ENCODE measurements around the gene DNMT1. TPM values are rescaled to one million over a fixed set of nuclear protein-coding genes. Genes with fewer than 3 reads are reported as not detected.

The DNMT1 gene
- polyA plus RNA-seq, 1 donor (not counting 4 experiments of a cell fraction or from before 2014, with no cell fraction given): 52.0 TPM

DNA sequence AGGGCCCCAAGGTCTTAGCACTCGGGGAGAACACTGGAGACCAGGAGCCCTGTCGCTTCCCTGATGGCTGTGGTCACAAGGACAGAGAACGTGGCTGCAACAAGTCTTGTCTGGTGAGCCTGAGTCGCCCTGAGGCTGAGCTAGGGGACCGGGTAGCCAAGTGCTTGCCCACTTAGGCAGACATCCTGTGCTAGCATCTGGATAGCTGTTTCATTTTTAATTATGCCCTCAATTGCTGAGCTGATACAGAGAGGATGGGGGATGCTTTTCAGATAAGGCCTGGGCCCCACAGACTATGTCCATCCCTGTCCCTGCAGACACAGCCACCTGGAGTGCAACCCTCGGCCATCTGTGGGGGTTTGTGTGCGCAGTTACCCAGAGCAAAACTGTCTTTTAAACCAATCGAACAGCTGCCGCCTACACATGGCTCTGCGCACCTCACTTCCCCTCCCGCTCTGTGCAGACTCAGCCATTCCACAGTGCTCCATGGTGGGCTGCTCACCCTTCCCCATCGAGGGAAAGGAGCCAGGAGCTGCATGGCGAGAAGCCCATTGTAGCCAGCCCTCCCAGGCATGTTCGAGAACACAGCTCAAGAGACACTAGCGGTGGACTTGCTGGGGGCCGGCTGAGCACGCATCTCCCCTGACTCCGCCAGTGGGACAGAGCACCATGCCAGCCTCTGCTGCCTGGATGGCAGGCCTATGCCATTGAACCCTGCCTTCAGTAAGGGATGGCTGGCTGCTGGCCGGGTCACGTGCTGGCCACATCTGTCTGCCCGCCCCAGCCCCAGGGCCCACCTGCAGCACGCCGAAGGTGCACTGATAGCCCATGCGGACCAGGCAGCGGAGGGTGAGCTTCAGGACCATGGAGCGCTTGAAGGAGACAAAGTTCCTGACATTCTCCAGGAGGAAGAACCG is 55.6 kb downstream of the DNMT1 start:
- H3K36me3 ChIP-seq (ENCODE audit: control insufficient read depth in 2 of 2, extremely low read depth in 1 of 2, insufficient read depth in 2 of 2, low read length in 2 of 2): peaks cover 49 to 57% of the 10 kb centered on the region in 2 experiments
- H4K20me1 ChIP-seq (ENCODE audit: control insufficient read depth, extremely low read depth, insufficient read depth, low read length): no peaks in the 10 kb centered on the region
- no peaks in the 10 kb centered on the region for H3K9me1 ChIP-seq (ENCODE audit: control insufficient read depth, extremely low read depth, insufficient read depth, low read length)
- H3K27ac ChIP-seq (ENCODE audit: control insufficient read depth, insufficient read depth, low read length): no peak overlapping the region
- H3K4me2 ChIP-seq (ENCODE audit: control insufficient read depth, extremely low read depth, insufficient read depth, low read depth, low read length): no peak overlapping the region
- no peaks in the 10 kb centered on the region for H3K4me1 ChIP-seq (ENCODE audit: control insufficient read depth, extremely low read depth, insufficient read depth, low read length)
- no peaks in the 10 kb centered on the region for H3K79me2 ChIP-seq (ENCODE audit: control insufficient read depth, insufficient read depth, low read length)
- FAIRE-seq (no peak), DNase-seq (ENCODE audit: low read depth, low spot score) (no peak)
- no peak for TF ChIP-seq CTCF (optimal IDR thresholded peaks at IDR 0.05 in 1 of 3, IDR thresholded peaks at IDR 0.05 in 1 of 3, conservative IDR thresholded peaks at IDR 0.05 in 1 of 3; ENCODE audit: extremely low read depth in 1 of 3, insufficient read depth in 2 of 3, low read length in 3 of 3)
- no peak for TF ChIP-seq EZH2 (IDR thresholded peaks at IDR 0.05; ENCODE audit: low read length)
- H2AFZ ChIP-seq (ENCODE audit: control insufficient read depth, low read length): no peak overlapping the region
- no peak overlapping the region for H3K9ac ChIP-seq (ENCODE audit: control insufficient read depth, extremely low read depth, insufficient read depth, low read length)
- no peak overlapping the region for H3K4me3 ChIP-seq (ENCODE audit: control insufficient read depth in 2 of 3, extremely low read depth in 1 of 3, insufficient read depth in 2 of 3, low read depth in 1 of 3, low read length in 3 of 3)
- no peaks in the 10 kb centered on the region for H3K9me3 ChIP-seq (ENCODE audit: control insufficient read depth, low read depth, low read length)
- H3K27me3 ChIP-seq (ENCODE audit: control insufficient read depth, extremely low read depth, insufficient read depth, low read length): no peaks in the 10 kb centered on the region
- dilution Hi-C loops (cut with MboI; ENCODE audit: extremely low pct_ligation_motif_present, low sequenced_read_pairs): no loop called here

DNA sequence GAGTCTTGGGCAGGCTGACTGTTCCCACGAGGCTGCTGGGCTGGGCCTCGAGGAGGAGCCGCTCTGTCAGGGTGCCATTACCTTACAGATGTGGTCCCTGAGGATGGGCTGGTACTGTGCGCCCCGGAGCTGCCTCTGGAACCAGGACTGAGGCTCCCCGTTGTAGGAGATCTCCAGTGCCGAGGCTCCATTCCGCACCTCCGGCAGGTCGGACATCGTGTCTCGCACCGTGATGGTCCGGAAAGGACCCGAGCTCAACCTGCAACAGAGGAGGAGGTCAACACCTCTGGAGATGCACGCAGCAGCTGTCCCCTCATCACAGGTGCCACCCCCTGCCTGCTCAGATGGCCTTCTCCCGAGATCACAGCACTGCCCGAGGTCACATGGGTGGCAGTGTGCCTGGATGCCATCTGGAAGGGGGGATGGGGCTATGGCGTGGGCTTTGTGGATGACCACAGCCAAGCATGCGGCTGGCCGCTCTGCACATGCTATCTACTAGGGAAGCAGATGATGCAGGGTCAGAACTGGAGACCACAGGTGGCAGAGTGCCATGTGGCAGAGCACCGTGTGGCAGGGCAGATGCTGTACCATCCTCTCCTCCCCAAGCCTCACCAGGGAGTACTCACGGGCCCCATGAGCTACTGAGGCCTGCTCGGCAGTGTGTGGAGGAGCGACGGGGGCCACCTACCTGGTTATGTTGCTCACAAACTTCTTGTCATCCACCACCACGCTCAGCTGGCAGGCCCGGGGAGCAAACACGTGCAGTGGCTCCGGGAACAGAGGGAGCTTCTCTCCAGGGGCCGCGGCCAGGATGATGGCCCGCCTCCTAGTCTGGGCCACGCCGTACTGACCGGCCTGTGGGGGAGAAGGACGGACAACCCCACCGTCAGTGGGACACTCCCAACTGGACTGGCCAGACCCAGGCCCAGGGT is 56.7 kb downstream of the DNMT1 start:
- dilution Hi-C loops (cut with MboI; ENCODE audit: extremely low pct_ligation_motif_present, low sequenced_read_pairs): no loop called here
- Histone ChIP-seq H3K79me2 (ENCODE audit: control insufficient read depth, insufficient read depth, low read length) (no peaks in the 10 kb centered on the region), H3K27ac (ENCODE audit: control insufficient read depth, insufficient read depth, low read length) (no peak overlapping the region), H3K4me2 (ENCODE audit: control insufficient read depth, extremely low read depth, insufficient read depth, low read depth, low read length) (no peak overlapping the region), H3K9me1 (ENCODE audit: control insufficient read depth, extremely low read depth, insufficient read depth, low read length) (no peaks in the 10 kb centered on the region), H3K9ac (ENCODE audit: control insufficient read depth, extremely low read depth, insufficient read depth, low read length) (no peak overlapping the region), H3K4me3 (ENCODE audit: control insufficient read depth in 2 of 3, extremely low read depth in 1 of 3, insufficient read depth in 2 of 3, low read depth in 1 of 3, low read length in 3 of 3) (no peak overlapping the region), H3K27me3 (ENCODE audit: control insufficient read depth, extremely low read depth, insufficient read depth, low read length) (no peaks in the 10 kb centered on the region), H3K36me3 (ENCODE audit: control insufficient read depth in 2 of 2, extremely low read depth in 1 of 2, insufficient read depth in 2 of 2, low read length in 2 of 2) (peaks cover 49 to 63% of the 10 kb centered on the region in 2 experiments), H3K4me1 (ENCODE audit: control insufficient read depth, extremely low read depth, insufficient read depth, low read length) (no peaks in the 10 kb centered on the region), H2AFZ (ENCODE audit: control insufficient read depth, low read length) (no peak overlapping the region), H3K9me3 (ENCODE audit: control insufficient read depth, low read depth, low read length) (no peaks in the 10 kb centered on the region), H4K20me1 (ENCODE audit: control insufficient read depth, extremely low read depth, insufficient read depth, low read length) (no peaks in the 10 kb centered on the region)
- DNase-seq (ENCODE audit: low read depth, low spot score): no peak
- no peak for FAIRE-seq
- TF ChIP-seq CTCF (optimal IDR thresholded peaks at IDR 0.05 in 1 of 3, IDR thresholded peaks at IDR 0.05 in 1 of 3, conservative IDR thresholded peaks at IDR 0.05 in 1 of 3; ENCODE audit: extremely low read depth in 1 of 3, insufficient read depth in 2 of 3, low read length in 3 of 3) (no peak), EZH2 (IDR thresholded peaks at IDR 0.05; ENCODE audit: low read length) (no peak)
